NB4 (cell line): ENCODE results near the gene GALNT18.

ENCODE experiments used
- DNase-seq: peaks from one replicate; pipeline ENCODE4 v3.0.0; 2010; ENCODE audit warnings: low read depth
- H3K4me3 ChIP-seq: one replicate; pipeline ENCODE4 v1.5.1; 2011; ENCODE audit warnings: mild to moderate bottlenecking, low read depth, low read length, moderate library complexity
- MAX ChIP-seq: IDR thresholded peaks from 2 replicates; pipeline ENCODE4 v1.6.1; 2011; ENCODE audit warnings: low read depth, low read length
- MYC ChIP-seq: IDR thresholded peaks from 2 replicates; pipeline ENCODE4 v1.6.1; 2011; ENCODE audit warnings: low read depth, low read length
- POLR2A ChIP-seq: IDR thresholded peaks from 2 replicates; pipeline ENCODE4 v1.6.1; 2011; ENCODE audit warnings: mild to moderate bottlenecking; ENCODE audit not compliant: insufficient read length; ENCODE audit errors: extremely low read depth
- TF ChIP-seq, protein P1 (sequence below): IDR thresholded peaks from one replicate; pipeline ENCODE4 v1.5.1; 2012; ENCODE audit warnings: low read depth, low read length

The GALNT18 gene

GRCh38 chr11:11394241-11394640 lies 227.6 kb downstream of the GALNT18 start:
- no peak for TF ChIP-seq POLR2A
- TF ChIP-seq, protein P1, sequence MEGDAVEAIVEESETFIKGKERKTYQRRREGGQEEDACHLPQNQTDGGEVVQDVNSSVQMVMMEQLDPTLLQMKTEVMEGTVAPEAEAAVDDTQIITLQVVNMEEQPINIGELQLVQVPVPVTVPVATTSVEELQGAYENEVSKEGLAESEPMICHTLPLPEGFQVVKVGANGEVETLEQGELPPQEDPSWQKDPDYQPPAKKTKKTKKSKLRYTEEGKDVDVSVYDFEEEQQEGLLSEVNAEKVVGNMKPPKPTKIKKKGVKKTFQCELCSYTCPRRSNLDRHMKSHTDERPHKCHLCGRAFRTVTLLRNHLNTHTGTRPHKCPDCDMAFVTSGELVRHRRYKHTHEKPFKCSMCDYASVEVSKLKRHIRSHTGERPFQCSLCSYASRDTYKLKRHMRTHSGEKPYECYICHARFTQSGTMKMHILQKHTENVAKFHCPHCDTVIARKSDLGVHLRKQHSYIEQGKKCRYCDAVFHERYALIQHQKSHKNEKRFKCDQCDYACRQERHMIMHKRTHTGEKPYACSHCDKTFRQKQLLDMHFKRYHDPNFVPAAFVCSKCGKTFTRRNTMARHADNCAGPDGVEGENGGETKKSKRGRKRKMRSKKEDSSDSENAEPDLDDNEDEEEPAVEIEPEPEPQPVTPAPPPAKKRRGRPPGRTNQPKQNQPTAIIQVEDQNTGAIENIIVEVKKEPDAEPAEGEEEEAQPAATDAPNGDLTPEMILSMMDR: no peak
- TF ChIP-seq MAX: no peak
- TF ChIP-seq MYC: no peak
- DNase-seq: no peak
- H3K4me3 ChIP-seq: no peak overlapping the region

DNA sequence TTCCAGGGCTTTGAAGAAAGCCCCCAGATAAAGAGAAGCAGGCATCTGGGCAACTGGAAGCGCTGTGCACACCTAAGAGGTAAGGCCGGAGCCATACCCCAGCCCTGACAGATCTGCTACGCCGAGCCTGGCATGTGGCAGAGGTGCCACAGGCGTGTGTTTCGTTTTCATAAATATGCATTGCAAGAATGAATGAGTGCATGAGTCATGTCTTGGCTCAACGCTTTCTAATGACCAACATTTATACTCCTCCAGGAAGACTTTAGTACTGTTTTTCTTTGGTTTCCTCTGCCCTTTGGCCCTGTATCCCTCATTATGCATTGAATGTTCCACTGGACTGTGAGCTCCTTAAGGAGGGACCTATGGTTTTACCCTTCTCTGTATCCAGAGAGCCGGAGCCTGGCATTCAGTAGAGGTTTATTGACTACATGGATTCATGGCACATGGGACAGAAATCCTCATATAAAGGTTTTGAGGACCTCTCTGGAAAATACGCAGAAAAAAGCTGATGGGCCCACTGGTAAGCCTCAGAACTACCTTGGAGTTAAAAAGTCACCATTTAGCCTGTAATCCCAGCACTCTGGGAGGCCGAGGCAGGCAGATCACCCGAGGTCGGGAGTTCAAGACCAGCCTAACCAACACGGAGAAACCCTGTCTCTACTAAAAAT lies 229.9 kb downstream of the GALNT18 start:
- no peak for TF ChIP-seq MYC
- no peak for TF ChIP-seq MAX
- TF ChIP-seq POLR2A: no peak
- TF ChIP-seq, protein P1: no peak
- H3K4me3 ChIP-seq: no peak overlapping the region
- no peak for DNase-seq

DNA sequence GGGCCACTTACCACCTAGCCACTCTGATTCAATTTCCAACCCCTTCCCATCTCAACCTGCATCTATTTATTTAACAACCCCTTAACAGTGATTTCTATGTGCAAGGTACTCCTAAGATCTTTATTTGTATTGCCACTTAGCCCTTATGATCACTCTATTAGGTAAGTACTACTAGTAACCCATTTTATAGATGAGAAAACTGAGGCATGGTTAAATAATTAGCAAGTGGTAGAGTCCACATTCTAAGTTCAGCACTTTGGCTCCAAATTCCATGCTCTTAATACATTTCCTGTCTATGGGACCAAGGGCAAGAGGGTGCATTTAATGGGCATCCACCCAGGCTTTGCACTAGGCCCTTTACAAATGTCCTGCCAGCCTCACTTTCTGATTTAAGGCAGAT lies 230.6 kb downstream of the GALNT18 start:
- H3K4me3 ChIP-seq: no peak overlapping the region
- TF ChIP-seq MAX: no peak
- no peak for TF ChIP-seq MYC
- TF ChIP-seq POLR2A: no peak
- TF ChIP-seq, protein P1: no peak
- no peak for DNase-seq

- TF ChIP-seq, protein P1: no peak
- TF ChIP-seq MAX (no peak), POLR2A (no peak)
- no peak for DNase-seq
- no peak overlapping the region for H3K4me3 ChIP-seq
Observed at GRCh38 chr11:11390068-11390771, 231.6 kb downstream of the GALNT18 start.

DNA sequence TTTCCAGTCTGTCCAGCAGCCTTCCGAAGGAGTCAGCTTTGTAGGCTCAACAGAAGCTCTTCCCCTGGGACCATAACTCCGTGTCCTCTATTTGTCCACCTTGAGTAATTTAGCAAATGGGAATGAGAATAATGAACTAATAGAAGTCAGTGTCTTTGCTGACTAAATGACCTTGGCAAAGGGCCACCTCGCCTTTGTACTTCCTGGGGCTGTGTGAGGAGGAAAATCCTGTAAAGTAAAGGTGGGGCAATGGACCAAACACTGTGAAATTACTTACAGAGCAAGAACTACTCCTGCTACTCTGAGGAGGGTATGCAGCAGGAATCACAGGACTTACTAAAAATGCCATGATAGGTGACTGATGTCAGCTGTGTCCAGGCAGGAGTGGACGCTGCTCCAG lies 232.6 kb downstream of the GALNT18 start:
- DNase-seq: no peak
- H3K4me3 ChIP-seq: no peak overlapping the region
- TF ChIP-seq MAX (no peak), MYC (no peak), POLR2A (no peak)
- TF ChIP-seq, protein P1: no peak
